Measurements from ENCODE around the gene RD3L.

DNA sequence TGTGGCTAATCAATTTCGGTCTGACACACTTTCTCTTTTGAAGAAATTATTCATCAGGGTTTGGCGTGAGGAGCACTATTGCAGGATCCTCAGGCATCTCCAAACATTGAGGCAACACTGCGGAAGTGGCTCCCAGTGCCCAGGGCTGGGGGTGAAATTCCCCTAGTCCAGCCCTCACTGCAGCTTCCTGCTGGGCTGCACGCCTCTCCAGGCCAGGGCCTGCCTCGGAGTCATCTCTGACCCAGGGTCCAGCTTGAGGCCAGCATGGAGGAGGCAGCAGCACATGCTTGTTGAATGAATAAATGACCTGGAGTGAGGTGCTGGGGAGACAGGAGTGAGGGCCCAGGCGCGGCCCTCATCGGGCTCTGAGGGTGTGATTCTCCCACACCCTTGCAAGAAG is 50.1 kb downstream of the RD3L start:
- TF ChIP-seq CTCF (CRISPR knock-in tag; IDR thresholded peaks at IDR 0.05) (no peak), POLR2AphosphoS5 (IDR thresholded peaks at IDR 0.05; ENCODE audit: low read depth, low read length) (no peak), MIER3 (CRISPR knock-in tag; IDR thresholded peaks at IDR 0.05; ENCODE audit: borderline replicate concordance) (no peak), ZNF280B (CRISPR knock-in tag; IDR thresholded peaks at IDR 0.05; ENCODE audit: borderline replicate concordance) (no peak), FOXM1 (CRISPR knock-in tag; IDR thresholded peaks at IDR 0.05) (no peak), ZNF12 (CRISPR knock-in tag; IDR thresholded peaks at IDR 0.05) (no peak), POLR2A (IDR thresholded peaks at IDR 0.05; ENCODE audit: insufficient read depth in 1 of 2, low read depth in 2 of 2, low read length in 2 of 2) (no peak), ZBTB34 (CRISPR knock-in tag; IDR thresholded peaks at IDR 0.05) (no peak)
- TF ChIP-seq, protein P1, sequence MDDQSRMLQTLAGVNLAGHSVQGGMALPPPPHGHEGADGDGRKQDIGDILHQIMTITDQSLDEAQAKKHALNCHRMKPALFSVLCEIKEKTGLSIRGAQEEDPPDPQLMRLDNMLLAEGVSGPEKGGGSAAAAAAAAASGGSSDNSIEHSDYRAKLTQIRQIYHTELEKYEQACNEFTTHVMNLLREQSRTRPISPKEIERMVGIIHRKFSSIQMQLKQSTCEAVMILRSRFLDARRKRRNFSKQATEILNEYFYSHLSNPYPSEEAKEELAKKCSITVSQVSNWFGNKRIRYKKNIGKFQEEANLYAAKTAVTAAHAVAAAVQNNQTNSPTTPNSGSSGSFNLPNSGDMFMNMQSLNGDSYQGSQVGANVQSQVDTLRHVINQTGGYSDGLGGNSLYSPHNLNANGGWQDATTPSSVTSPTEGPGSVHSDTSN (CRISPR knock-in tag; IDR thresholded peaks at IDR 0.05; ENCODE audit: borderline replicate concordance): no peak
- TF ChIP-seq, protein P2, sequence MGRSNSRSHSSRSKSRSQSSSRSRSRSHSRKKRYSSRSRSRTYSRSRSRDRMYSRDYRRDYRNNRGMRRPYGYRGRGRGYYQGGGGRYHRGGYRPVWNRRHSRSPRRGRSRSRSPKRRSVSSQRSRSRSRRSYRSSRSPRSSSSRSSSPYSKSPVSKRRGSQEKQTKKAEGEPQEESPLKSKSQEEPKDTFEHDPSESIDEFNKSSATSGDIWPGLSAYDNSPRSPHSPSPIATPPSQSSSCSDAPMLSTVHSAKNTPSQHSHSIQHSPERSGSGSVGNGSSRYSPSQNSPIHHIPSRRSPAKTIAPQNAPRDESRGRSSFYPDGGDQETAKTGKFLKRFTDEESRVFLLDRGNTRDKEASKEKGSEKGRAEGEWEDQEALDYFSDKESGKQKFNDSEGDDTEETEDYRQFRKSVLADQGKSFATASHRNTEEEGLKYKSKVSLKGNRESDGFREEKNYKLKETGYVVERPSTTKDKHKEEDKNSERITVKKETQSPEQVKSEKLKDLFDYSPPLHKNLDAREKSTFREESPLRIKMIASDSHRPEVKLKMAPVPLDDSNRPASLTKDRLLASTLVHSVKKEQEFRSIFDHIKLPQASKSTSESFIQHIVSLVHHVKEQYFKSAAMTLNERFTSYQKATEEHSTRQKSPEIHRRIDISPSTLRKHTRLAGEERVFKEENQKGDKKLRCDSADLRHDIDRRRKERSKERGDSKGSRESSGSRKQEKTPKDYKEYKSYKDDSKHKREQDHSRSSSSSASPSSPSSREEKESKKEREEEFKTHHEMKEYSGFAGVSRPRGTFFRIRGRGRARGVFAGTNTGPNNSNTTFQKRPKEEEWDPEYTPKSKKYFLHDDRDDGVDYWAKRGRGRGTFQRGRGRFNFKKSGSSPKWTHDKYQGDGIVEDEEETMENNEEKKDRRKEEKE (IDR thresholded peaks at IDR 0.05): no peak
- TF ChIP-seq, protein P3, sequence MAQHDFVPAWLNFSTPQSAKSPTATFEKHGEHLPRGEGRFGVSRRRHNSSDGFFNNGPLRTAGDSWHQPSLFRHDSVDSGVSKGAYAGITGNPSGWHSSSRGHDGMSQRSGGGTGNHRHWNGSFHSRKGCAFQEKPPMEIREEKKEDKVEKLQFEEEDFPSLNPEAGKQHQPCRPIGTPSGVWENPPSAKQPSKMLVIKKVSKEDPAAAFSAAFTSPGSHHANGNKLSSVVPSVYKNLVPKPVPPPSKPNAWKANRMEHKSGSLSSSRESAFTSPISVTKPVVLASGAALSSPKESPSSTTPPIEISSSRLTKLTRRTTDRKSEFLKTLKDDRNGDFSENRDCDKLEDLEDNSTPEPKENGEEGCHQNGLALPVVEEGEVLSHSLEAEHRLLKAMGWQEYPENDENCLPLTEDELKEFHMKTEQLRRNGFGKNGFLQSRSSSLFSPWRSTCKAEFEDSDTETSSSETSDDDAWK (CRISPR knock-in tag; IDR thresholded peaks at IDR 0.05): no peak
- TF ChIP-seq, protein P4, sequence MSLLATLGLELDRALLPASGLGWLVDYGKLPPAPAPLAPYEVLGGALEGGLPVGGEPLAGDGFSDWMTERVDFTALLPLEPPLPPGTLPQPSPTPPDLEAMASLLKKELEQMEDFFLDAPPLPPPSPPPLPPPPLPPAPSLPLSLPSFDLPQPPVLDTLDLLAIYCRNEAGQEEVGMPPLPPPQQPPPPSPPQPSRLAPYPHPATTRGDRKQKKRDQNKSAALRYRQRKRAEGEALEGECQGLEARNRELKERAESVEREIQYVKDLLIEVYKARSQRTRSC (CRISPR knock-in tag; IDR thresholded peaks at IDR 0.05; ENCODE audit: low read depth): no peak
